HG03432 (cell line): ENCODE results near the gene CCDC74A.
A peak's percentile ranks its signal among the peaks of the same experiment; 100 is the strongest.
"Not testable (repeated sequence)": the region's sequence is repeated elsewhere in the genome, so short reads cannot be mapped to it uniquely, and the experiment has no call there.

Experiments used
- ATAC-seq: cut with Tn5 transposase; IDR thresholded peaks from one replicate; pipeline ENCODE4 v1.9.1; 2021; ENCODE audit warnings: mild to moderate bottlenecking, moderate library complexity; ENCODE audit not compliant: unreplicated experiment

Gene CCDC74A

DNA sequence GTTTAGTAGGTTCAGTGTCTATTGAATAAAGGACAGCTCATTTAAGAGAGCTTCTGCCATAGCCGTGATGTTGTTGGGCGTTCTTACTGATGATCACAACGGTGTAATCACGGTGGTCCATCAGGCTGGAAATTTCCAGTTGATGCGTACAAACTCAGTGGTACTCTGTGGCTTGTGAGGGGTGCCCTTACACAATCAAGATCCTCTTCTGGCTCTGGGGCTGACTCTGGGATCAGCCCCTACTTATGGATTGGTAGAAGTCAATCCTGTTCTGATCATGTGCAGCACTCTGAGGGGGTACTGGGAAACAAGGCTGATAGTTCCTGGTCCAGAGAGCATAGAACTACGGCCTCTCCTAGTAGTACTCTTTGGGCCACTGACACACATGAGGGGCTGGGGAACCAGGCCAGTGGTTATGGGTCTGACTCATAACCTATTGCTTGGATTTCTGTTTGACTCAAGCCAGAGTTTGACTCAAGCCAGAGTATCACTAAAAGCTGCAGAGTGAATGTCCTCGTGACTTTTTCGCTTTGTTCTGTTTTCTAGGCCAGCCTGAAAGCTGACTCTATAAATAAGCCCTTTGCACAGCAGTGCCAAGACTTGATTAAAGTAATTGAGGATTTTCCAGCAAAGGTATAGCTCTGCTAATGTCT lies 29.2 kb upstream of the CCDC74A start:
- ATAC-seq, result peak; percentile 95

DNA sequence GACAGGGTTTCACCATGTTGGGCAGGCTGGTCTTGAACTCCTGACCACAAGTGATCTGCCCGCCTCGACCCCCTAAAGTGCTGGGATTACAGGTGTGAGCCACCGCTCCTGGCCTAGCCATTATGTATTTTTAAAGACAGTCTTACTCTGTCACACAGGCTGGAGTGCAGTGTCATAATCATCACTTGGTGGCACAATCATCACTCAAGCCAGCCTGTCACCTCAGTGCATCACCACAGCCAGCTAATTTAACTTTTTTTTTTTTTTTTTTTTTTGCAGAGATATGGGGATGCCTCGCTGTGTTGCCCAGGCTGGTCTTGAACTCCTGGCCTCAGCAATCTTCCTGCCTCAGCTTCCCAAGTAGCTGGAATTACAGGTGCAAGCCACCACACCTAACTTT lies 24.1 kb upstream of the CCDC74A start:
- ATAC-seq, result not testable (repeated sequence)

DNA sequence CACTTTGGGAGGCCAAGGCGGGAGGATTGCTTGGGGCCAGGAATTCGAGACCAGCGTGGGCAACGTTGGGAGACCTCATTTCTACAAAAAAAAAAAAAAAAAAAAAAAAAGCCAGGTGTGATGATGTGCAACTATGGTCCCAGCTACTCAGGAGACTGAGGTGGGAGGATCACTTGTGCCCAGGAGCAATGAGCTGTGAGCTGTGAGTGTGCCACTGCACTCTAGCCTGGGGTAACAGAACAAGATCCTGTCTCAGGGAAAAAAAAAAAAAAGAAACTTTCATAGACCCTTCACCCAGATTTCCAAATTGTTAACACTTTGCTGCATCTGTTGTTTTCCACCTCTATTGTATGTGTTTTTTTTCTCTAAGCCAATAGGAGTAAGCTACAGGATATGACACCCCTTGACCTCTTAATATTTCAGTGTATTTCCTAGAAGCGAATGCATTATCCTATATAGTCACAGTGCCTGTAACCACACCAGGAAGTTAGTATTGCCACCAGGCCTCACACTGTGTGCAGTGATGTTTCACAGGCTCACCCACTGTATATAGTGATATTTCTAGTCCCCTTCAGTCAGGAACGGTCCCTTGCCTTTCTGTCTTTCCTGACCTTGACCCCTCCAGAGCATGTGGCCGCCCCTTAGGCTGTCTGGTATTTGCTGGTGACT lies 23.5 kb upstream of the CCDC74A start:
- not testable (repeated sequence) for ATAC-seq

DNA sequence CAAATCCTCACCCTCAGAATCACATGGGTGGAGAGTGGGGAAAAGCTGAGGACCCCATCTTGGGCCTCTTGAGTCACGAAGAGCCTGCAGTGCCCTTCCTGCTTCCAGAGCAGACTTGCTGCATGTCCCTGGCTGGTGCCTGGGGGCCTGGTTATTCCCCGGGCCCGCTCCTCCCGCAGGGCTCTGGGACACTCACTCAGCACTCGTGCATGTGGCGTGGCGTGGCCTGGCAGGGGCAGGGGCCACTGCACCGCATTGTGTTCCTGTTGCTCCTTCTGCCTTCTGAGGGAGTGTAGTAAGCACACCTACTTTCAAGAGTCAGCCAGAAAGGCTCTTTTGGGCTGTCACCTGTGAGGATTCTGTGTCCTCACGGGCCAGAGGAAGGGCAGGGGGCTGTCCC lies 18.1 kb upstream of the CCDC74A start:
- ATAC-seq, result no peak

DNA sequence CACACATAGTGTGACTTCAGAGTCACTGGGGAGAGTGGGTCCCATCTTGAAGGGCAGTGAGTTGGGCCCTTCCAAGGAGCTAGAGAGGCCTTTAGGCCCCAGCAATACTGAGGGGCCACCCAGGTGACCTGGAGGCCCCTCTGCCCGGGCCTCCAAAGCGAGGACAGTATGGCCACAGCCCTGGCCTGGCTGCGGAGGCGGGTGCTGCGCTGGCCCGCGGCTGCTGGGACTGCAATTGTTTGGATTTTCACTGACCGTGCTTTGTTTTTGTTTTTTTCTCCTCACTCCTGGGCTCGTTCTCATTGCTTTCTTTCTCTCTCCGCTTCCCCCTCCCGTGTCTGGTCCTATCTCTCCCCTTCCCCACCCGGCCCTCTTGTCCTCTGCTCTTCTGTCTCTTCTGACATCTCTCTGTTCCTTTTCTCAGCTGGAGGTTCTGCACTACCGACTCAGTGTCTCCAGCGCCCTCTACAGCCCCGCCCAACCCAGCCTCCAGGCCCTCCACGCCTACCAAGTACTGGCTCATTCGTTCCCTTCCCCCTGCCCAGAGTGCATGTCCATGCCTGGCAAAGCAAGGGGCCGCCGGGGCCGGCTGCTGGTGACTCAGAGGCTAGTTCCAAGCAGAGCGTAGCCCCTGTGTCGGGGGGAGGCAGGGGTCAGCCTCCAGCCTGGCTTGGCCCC lies 16.3 kb upstream of the CCDC74A start:
- ATAC-seq, result not testable (repeated sequence)

DNA sequence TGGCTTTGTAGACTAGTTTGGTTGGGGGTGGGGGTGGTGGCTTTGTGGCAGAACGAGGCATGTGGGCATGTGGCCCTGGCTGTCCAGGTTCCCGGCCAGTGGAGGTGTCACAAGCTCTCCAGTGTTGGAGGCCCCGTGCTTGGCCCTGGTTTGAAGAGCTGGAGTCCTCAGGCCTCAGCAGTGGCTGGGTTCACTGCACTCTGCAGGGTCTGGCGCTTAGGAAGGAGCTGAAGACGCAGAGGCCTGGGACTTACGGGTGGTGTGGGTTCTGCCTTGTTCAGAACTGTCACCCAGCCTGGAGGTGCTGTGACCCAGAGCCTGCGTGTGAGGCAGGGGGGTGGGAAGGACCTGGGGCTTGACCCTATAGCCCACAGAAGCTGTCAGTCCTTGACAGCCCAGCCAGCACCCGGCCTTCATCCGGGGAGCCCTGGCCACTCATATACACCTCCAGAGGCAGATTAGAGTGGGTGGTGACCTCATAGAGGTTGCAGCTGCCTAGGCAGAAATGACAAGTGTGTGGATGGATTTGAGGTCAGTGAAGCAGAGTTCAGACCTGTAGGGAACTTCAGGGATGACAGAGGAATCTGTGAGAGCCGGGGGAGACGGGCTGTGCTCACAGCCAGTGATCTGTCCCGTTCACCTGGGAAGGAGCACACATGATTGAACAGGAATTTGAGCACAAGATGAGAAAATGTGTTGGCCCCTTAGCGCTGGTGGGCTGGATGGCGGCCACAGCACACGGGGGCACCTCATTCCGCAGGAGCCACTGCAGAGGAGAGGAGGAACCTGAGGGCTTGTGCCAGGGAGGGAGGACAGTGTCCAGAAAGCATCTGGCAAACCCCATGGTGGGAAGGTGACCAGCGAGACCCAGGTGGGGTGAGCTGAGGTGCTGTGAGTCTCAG lies 15.5 kb upstream of the CCDC74A start:
- ATAC-seq, result not testable (repeated sequence)

DNA sequence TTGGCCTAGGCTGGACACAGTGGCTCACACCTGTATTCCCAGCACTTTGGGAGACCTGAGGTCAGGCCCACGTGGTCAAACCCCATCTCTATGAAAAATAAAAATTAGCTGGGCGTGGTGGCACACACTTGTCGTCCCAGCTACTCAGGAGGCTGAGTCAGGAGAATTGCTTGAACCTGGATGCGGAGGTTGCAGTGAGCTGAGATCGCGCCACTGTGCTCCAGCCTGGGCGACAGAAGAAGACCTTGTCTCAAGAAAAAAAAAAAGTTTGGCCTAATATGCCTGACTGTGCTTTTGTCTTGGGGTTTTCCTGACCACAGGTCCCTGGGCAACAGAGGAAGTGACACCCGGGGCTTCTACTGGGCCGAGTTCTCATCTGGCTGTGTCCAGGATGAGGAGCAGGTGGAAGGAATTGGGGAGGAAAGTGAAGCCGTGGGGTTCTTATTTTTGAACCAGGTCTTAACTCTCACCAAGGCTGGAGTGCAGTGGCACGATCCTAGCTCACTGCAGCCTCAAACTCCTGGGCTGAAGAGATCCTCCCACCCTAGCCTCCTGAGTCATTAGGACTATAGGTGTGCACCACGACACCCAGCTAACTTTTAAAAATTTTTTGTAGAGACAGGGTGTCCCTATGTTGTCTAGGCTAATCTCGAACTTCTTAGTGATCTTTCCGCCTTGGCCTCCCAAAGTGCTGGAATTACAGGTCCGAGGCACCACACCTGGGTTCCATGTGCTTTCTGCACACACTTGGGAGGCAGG lies 13.1 kb upstream of the CCDC74A start:
- ATAC-seq, result peak; percentile 82

DNA sequence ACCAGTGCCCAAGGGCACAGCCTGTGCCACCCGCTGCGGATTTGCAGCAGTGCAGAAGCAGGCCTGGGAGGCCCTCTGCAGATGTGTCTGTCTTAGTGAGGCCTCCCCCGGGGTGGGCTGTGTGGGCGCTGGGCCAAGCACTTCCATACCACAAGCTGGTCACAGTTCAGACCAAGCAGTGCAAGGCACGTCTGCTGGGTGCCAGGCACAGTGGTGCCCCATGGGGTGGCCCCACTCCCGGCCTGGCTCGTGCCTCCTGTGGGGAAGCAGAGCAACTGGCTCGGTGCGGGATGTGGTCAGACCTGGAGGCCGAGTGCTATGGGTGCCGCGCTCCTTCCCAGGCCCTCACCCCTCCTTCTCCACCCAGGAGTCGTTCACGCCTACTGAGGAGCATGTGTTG lies 12.5 kb upstream of the CCDC74A start:
- ATAC-seq, result peak; percentile 12

DNA sequence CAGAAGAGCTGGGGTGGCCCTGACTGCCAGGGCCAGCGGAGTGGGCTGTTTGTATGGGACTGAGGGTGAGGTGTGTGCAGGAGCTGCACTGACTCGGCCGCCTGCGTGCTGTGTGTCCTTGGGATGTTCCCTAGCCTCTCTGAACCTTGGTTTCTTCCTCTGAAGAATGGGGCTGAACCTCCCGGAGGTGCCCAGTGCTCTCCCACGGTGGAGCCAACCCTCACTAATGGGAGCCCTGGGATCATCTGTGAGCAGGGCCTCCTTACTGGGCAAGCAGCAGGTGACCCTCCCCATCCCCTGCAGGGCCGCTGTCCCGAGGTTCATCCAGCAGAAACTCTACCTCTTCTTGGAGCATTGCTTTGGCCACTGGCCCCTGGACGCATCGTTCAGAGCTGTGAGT lies 11.7 kb upstream of the CCDC74A start:
- no peak for ATAC-seq

DNA sequence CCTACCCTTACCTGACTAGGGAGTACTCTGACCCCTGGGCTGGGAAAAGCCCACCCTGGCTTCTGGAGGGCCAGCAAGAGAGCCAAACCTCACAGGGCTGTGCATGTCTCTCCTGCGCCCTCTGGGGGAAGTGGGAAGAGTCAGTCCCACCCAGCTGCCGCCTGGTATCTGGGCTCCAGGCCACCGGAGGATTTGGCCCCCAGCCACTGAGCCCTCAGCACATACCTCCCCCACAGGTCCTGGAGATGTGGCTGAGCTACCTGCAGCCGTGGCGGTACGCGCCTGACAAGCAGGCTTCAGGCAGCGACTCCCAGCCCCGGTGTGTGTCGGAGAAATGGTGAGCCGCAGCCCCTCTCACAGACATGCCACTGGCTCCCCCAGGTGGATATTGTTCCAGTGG lies 11.1 kb upstream of the CCDC74A start:
- not testable (repeated sequence) for ATAC-seq

DNA sequence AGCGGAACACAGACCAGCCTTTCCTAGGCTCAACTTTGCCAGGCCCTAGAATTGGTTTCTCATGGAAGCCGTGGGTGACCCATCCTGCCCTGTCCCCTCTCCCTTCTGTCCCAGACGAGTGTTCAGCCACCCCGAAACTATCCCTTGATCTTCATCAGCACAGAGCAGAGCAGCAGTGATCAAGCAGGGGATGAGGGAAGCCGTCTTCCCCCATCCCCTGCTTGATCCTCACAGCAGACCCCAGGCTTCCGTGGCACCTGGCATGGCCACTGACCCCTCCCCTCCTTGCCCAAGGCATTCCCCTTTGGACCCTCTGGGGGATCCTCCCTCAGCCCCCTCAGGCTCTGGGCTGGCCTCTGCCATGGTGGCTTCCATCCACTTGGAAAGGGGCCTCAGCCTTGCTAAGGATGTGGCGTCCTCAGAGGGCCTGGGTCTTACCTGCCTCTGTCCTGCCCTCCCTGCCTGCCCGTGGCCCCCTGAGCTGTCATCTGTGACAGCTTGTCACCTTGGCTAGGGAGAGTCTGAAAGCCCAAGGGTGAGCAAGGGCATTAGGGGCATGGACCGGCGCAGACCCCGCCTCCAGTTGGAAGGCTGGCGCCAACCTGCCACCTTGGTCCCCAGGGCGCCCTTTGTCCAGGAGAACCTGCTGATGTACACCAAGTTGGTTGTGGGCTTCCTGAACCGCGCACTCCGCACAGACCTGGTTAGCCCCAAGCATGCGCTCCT lies 10.4 kb upstream of the CCDC74A start:
- no peak for ATAC-seq

DNA sequence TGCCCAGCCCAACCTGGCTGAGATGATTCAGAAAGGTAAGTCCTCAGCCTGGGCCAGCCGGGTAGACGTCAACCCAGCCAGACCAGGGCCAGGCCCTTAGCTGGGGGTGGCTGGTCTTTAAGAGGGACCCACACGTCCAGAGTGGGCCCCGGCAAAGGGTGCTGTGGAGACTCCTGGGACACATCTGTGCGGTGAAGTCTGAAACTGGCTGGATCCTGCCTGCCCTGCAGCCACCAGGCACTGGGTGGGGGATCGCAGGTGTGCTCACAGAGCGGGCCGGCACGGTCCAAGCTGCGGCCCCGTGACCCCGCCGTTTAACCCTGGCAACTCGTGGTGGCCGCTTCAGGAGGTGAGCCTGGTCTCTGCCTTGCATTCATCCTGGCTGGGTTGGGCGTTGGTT lies 9.8 kb upstream of the CCDC74A start:
- ATAC-seq, result not testable (repeated sequence)

DNA sequence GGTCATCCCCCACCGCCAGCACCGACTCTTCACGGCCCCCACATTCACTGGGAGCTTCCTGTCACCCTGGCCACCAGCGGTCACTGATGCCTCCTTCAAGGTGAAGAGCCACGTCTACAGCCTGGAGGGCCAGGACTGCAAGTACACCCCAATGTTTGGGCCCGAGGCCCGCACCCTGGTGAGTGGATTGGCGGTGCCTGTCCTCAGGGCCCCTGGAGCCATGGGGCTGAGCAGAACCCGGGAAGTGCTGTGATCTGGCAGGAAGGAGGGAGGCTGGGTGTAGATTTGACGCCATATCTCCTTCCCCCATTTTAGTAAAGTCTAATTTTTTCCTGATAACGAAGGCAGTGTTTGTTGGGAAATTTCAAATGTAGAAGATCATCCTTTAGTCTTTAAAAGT lies 9.2 kb upstream of the CCDC74A start:
- not testable (repeated sequence) for ATAC-seq

DNA sequence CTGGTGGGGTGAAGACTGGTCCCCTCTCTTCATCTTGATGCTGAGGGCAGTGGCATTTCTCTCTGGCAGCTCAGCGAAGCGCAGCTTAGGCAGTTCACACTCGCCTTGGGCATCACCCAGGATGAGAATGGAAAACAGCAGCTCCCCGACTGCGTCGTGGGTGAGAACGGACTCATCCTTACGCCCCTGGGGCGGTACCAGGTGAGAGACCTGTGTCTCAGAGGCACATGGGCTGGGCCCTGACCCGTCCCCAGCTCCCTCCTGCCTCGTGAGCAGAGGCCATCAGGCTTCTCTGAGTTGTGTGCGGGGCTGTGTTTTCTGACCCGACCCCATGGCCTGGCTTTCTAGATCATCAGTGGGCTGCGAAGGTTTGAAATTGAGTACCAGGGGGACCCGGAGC lies 8.2 kb upstream of the CCDC74A start:
- ATAC-seq, result no peak

DNA sequence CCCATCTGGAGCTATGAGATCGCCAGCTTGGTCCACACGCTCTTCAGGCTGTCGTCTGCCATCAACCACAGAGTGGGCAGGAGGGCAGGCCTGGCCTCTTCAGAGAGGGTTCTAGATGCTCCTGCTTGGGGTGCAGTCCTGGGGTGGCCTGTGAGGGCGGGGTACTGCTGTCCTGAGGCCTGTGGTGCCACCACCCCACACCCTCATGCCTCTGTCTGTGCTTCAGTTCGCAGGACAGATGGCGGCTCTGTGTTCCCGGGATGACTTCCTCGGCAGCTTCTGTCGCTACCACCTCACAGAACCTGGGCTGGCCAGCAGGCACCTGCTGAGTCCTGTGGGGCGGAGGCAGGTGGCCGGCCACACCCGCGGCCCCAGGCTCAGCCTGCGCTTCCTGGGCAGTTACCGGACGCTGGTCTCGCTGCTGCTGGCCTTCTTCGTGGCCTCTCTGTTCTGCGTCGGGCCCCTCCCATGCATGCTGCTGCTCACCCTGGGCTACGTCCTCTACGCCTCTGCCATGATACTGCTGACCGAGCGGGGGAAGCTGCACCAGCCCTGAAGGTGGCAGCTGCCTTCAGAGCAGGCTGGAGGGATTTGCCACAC lies 7.7 kb upstream of the CCDC74A start:
- ATAC-seq, result not testable (repeated sequence)

DNA sequence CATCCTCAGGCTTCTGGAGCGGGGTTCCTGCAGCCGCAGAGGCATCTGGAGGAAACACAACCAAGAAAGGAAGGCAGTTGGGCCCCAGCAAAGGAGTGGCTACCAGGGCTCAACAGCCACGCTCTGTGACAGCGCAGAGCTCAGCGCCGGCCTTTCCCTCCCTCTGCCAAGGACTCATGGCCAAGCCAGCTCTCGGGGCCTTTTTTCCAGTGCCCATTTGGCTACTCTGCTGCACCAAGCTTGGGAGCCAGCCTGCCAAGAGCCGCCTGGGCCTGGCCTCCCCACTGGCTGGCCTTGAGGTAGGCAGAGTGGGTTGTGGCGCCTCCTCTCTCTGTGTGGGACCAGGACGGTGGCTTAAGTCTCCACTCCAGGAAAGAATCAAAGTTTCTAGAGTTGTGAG lies 7.2 kb upstream of the CCDC74A start:
- no peak for ATAC-seq

DNA sequence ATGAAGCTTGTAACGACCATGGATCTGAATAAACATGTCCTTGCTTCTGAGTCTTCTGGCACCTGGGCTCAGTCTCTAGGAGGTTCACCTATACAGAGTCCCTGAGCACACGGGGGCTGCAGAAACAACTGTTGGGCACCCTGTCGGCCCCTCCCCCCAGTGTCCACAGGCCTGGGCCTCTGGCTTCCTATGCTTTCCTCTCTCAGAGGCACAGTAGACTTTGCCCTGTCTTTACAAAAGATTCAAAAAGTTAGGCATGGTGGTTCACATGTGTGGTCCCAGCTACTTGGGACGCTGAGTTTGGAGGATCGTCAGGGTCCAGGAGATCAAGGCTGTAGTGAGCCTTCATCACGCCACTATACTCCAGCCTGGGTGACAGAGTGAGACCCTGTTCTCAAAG lies 6.2 kb upstream of the CCDC74A start:
- not testable (repeated sequence) for ATAC-seq

DNA sequence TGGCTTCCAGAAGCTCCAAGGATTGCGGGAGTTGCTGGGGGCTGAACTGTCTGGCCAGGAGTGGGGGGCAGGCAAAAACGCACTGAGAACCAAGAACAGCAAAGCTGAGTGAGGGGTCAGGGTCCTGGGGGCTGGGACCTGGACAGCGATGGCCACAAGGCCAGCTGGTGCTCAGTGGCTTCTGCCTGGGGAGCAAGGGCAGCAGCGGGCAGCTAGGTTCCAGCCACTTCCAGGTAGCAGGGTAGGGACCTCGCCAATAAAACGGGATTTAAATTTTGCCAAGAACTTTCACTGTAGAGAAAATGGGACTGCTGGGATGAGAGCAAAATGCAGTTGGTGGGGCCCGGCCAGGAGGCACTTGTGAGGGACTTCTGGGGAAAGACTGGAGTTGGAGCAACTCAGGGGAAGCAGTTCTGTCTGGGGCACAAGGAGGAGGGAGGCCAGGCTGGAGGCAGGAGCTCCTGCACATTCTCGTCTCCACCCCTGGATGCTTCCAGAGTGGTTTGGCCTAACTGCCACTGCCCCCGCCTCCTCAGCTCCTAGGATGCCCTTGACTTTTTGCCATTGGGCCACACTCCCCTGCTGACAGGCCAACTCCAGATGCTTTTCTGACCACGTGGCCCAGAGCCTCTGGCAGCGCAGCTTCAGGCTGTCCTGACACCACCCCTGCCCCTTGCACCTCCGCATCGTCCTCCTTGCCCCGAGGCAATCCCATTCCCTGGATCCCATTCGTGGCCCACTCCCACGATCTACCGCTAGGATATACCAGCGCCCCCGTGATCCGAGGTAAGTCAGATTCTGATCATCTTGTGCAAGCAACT lies 5.5 kb upstream of the CCDC74A start:
- ATAC-seq, result no peak
